Measurements from ENCODE around the gene CCDC136.

Gene CCDC136

DNA sequence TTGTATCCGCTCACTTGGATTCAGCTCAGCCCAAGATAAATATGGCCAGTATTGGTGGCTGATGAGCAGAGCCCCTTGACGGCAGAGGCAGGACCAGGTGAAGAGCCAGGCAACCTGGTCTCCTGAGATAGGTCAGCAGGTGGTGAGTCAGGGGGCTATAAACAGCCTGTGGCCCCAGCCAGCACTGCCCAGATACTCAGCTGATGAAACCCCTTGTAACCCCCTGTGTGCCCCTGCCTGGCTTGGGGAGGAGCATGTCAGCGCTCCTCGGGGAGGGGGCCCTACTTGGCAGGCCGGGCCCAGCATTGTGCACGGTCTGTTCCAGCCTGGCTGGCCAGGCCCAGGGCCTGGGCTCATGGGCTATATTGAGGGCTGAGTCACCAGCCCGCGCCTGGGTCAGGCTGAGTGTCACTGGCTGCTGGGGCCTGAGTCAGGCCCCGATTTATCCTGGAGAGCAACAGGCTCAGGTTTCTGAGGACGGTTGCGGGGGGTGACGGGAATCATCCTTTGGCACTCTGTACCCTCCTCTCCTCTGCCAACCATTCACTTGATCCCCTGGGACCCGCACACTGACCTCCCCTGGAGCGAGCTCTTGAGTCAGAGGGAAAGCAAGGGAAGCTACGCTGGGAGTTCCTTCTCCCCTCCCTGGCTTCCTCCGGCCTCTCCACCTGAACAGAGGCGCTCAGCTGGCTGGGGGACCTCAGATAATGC is 35.6 kb downstream of the CCDC136 start:
- no peak for TF ChIP-seq ZNF274 (IDR thresholded peaks at IDR 0.05; ENCODE audit: low read depth, low read length)
- no peak overlapping the region for H3K4me3 ChIP-seq (ENCODE audit: low read length)

DNA sequence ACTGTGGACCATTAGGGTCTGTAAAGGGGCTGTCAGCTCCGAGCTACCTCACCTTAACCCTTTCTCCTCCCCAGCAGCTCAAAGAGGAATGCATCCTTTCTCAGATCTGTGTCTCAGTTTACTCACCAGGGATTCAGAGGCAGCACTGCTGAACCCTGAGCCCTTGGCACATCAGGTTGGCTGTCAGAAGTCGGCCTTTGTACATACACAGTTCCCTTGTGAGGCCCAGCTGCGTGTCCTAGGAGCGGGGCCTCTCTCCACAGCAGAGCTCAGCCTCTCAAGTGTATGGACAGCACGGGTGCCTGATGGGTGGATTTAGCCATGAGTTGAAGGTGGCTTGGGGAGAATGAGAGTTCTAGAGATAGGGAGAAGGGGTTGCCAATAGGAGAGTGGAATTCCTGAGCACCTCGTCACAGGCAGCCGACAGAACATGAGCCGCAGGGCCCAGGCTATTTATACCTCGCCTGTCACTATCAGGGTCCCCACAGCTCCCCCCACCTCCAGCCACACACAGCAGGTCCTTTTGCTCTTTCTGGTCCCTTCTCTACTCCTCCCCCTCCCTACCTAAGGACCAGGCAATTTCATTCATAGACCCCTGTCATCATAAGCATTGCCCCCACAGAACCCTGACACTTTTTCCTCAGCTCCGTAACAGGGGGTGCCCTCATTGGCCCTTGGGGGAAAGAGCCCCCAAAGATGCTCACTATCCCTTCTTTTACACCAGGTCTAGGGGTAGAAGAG is 36.4 kb downstream of the CCDC136 start:
- H3K4me3 ChIP-seq (ENCODE audit: low read length): no peak overlapping the region
- TF ChIP-seq ZNF274 (IDR thresholded peaks at IDR 0.05; ENCODE audit: low read depth, low read length): no peak

DNA sequence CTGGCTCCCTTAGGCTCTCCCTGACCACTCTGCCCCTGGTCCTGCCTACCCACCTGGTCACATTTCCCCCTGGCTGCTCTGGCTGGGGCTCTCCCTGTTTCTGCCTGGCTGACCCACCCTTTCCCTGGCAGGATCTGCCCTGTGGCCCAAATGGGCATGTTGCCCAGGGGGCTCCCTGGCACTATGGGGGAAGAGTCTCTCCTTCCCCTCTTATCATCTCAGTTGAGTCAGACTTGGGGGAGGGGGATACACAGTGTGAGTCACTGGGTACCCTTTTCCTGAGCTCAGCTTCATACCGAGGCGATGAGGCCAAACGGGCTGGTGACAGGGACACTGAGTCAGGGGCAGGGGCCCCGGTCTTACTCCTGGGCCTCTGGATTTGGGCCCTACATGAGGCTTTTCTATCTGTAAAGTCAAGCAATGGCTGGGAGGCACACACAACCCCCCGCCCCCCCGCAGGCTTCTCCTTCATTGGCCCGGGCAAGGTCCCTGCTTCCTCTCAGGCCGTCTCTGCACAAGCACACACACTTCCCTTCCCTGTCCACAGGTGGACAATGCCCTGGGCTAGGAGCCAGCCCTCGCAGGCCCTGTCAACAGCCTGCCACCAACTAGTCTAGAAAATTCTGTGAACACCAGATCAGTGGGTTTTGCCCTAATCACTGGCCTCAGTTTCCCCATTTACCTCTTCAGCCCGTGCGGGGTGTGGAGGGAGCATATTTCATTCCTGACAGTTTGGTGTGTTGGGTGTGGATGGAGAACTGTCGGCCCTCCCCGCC is 37.8 kb downstream of the CCDC136 start:
- no peak for TF ChIP-seq ZNF274 (IDR thresholded peaks at IDR 0.05; ENCODE audit: low read depth, low read length)
- no peak overlapping the region for H3K4me3 ChIP-seq (ENCODE audit: low read length)

DNA sequence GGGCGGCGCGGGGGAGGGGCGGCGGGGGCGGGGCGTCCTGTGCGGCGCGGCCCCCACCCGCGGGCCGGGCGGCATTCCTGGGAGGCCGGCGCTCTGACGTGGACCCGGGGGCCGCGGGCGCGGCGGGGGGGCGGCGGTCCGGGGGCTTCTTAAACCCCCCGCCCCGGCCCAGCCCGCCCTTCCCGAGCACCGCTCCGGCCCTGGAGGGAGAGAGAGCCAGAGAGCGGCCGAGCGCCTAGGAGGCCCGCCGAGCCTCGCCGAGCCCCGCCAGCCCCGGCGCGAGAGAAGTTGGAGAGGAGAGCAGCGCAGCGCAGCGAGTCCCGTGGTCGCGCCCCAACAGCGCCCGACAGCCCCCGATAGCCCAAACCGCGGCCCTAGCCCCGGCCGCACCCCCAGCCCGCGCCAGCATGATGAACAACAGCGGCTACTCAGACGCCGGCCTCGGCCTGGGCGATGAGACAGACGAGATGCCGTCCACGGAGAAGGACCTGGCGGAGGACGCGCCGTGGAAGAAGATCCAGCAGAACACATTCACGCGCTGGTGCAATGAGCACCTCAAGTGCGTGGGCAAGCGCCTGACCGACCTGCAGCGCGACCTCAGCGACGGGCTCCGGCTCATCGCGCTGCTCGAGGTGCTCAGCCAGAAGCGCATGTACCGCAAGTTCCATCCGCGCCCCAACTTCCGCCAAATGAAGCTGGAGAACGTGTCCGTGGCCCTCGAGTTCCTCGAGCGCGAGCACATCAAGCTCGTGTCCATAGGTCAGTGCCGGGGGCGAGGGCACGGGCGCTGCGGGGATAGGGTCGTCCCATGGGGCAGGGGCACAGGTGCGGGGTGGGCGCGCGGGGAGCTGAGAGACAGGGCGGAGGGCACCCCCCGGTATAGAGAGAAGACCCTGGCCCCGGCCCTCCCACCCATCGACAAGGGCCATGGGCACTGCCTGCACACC is 38.7 kb downstream of the CCDC136 start, which contains the start of gene FLNC:
FLNC (plus strand) TSS at position 176 of the 947 bp plus-strand sequence; CDS start at position 408, 232 bp downstream.
- H3K4me3 ChIP-seq (ENCODE audit: low read length): no peak within 1 kb of the TSS
- TF ChIP-seq ZNF274 (IDR thresholded peaks at IDR 0.05; ENCODE audit: low read depth, low read length): no peak

DNA sequence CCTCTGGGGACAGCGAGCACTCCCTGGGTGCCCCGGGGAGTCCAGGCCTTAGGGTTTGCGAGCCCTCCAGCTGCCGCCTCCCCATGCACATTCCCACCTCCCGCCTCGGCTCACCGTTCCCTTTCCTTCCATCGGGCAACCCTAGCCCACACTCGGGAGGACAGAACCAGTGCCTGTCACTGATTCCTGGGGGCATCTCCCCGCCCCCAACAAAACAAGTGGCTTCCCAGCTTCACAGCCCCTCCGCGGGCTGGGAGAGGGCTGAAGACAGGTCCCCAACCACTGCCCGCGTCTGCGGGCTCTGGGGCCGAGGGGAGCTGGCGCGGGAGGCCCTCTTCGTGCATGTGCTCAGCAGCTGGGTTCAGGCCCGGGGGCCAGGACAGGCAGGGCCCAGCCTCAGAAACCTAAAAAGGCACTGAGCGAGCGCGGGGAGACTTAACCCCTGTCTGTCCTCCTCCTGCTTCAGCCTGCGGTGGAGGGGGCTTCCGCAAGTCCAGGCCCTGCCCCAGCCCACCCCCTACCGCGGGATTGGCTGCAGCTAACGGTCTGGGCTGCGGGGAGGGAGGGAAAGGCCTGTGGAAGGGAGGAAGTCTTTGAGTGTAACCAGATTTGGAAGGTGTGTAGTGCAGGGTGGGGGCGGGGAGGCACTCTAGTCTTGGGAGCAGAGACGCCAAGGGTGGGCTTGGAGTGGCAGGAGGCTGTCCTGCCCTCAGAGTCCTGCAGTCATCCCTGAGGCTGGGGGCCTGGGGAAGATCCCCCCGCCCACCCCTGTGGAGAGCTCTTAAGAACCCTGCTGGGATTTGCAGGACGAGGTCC is 39.6 kb downstream of the CCDC136 start:
- H3K4me3 ChIP-seq (ENCODE audit: low read length): no peak overlapping the region
- TF ChIP-seq ZNF274 (IDR thresholded peaks at IDR 0.05; ENCODE audit: low read depth, low read length): no peak

DNA sequence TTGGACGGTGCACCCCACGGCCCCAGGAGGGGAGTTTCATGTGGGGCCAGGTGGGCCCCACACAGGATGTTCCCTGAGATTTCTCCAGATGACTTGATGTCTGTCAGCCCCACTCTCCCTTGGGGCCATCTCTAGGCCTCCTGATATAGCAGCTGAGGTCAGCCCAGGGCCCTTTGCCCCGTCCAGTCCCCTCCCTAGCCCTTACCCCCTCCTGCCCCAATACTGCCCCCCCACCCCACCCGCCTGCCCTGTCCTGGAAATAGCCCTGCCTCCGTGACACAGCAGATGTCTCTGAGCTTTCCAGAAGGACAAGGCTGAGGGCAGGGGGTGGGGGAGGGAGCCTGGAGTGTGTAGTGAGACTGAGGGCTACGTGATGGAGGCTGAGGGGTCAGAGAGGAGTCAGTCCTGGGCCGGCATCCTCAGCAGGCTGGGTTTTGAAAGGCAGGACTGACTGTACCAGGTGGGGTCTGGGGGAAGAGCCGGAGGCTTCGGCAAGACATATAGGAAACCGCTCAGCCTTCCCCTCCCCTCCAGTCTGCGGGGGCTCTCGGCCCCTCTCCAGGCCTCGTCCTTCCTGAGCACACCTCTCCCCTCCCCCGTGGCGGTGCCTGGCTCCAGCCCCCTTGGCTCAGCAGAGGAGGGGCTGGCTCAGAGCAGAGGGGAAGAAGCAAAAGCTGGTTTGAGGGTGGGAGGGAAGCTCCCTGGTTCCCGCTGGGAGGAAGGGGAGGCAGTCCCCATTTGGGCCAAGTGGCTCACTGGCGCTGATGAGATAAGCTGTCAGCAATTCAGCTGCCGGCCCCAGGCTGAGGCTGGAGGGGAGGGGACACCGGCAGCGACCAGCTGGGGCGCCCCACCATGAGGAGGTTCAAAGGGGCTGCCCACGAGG is 40.5 kb downstream of the CCDC136 start:
- TF ChIP-seq ZNF274 (IDR thresholded peaks at IDR 0.05; ENCODE audit: low read depth, low read length): no peak
- no peak overlapping the region for H3K4me3 ChIP-seq (ENCODE audit: low read length)

DNA sequence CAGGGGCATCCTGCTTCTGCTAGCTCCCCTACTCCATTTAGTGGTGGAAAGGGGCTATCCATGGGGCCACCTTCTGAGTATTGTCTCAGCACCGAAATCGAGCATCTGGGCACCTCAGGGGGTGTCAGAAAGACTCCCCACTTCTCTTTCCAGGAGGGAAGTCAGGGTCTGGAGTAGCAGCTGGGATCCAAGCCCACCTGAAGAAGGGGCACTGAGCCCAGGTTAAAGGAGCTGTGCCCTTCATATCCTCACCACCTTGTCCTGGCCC is 41.0 kb downstream of the CCDC136 start:
- no peak for TF ChIP-seq ZNF274 (IDR thresholded peaks at IDR 0.05; ENCODE audit: low read depth, low read length)
- no peak overlapping the region for H3K4me3 ChIP-seq (ENCODE audit: low read length)

DNA sequence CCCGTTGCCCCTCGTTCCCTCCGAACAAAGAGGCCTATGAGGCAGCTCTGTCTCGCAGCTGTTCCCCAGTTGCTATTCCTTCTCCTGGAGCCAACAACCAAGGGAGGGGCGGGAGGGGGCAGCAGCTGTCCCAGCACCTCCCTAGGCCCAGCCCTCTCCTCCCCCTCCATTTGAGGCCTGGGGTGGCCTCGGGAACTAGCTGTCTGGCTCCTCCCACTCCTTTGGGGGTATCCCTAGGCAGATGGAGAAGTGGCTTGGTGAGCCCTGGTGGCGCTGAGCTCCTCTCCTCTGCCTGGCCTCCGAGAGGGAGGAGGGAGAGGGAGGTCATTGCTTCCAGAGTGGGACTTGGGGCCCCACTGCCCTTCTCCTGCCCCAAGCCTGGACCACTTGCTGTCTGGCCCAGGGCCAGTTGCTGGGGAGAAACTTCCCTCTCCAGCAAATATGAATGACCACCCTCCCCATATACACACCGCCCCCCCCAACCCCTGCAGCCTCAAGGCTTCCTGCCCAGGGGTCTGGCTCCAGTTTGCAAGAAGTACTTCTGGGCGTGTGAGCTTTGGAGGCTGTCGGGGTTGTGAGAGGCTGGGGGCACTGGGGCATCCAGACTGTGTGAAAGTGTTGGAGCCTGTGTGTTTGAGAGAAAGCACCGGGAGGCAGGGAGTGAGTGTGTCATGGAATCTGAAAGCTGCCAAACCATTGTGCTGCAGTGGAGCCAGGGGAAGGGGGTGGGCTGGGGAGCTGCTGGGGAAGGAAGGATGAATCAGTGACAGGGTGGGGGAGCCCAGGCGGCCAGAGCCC is 41.6 kb downstream of the CCDC136 start:
- H3K4me3 ChIP-seq (ENCODE audit: low read length): no peak overlapping the region
- no peak for TF ChIP-seq ZNF274 (IDR thresholded peaks at IDR 0.05; ENCODE audit: low read depth, low read length)

DNA sequence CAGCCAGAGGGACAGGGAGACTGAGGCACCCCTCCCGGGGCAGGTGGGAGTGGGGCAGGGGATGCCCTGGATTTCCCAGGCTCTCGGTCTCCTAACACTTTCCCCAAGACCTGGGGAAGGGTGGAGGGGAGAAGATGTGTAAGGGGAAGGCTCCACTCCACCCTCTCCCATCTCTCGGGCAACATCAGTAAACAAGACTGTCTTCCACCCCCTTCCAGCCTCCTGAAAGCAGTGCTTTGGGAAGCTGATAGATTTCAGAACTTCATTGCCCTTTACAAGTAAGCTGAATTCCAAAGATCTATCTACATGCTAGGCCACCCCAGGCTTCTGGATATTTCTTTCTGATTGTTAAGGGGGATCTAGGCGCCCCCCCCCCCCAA is 42.2 kb downstream of the CCDC136 start:
- no peak overlapping the region for H3K4me3 ChIP-seq (ENCODE audit: low read length)
- no peak for TF ChIP-seq ZNF274 (IDR thresholded peaks at IDR 0.05; ENCODE audit: low read depth, low read length)

DNA sequence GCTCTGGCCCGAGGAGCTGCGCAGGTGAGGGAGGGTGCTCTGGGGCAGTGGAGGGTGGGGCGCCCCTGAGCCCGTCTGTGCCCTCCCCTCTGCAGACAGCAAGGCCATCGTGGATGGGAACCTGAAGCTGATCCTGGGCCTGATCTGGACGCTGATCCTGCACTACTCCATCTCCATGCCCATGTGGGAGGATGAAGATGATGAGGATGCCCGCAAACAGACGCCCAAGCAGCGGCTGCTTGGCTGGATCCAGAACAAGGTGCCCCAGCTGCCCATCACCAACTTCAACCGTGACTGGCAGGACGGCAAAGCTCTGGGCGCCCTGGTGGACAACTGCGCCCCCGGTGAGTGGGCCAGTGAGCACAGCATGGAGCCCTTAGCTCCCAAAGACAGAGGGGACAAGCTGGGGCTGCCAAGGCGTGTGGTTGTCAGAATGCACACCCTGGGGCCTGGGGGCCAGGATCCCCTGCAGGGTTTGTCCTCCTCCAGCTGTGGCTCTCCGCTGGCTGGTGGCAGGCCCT is 43.5 kb downstream of the CCDC136 start:
- no peak overlapping the region for H3K4me3 ChIP-seq (ENCODE audit: low read length)
- no peak for TF ChIP-seq ZNF274 (IDR thresholded peaks at IDR 0.05; ENCODE audit: low read depth, low read length)

Data from GM08714 (cell line).